PFSK-1 (cell line): ENCODE measurements around the gene AUTS2.

Experiments
- FOXP2 ChIP-seq: optimal IDR thresholded peaks from 2 replicates; pipeline ENCODE3; 2011; ENCODE audit warnings: borderline replicate concordance, control low read depth, inconsistent platforms; ENCODE audit not compliant: insufficient read depth; ENCODE audit errors: extremely low read length, extremely low read depth
- POLR2AphosphoS5 ChIP-seq: IDR thresholded peaks from 2 replicates; pipeline ENCODE4 v1.6.1; 2012; ENCODE audit warnings: low read depth, mild to moderate bottlenecking, control low read depth, low read length, moderate library complexity
- REST ChIP-seq, 2 experiments: IDR thresholded peaks; 2 replicates each; pipeline versions ENCODE4 v1.6.1 to v1.8.0; 2011 to 2012; ENCODE audit warnings: low read depth in 2 of 2, low read length in 2 of 2, control low read depth in 1 of 2, inconsistent platforms in 1 of 2, mild to moderate bottlenecking in 1 of 2, moderate library complexity in 1 of 2; ENCODE audit not compliant: insufficient read depth in 1 of 2
- SIN3A ChIP-seq: IDR thresholded peaks from 2 replicates; pipeline ENCODE4 v1.6.1; 2012; ENCODE audit warnings: mild to moderate bottlenecking, low read length, moderate library complexity, borderline replicate concordance; ENCODE audit not compliant: insufficient read depth
- TAF1 ChIP-seq: IDR thresholded peaks from 2 replicates; pipeline ENCODE4 v1.6.1; 2012; ENCODE audit warnings: low read length, control low read depth, borderline replicate concordance; ENCODE audit not compliant: insufficient read depth

AUTS2 gene

GRCh38 chr7:69742237-69742636 lies 144.0 kb downstream of the AUTS2 start:
- no peak for TF ChIP-seq SIN3A
- no peak for TF ChIP-seq TAF1
- TF ChIP-seq FOXP2, result no peak
- no peak for TF ChIP-seq REST (IDR thresholded peaks at IDR 0.05; ENCODE audit: insufficient read depth in 1 of 2, low read depth in 2 of 2, low read length in 2 of 2)
- TF ChIP-seq POLR2AphosphoS5, result no peak

GRCh38 chr7:69743436-69743835 lies 145.2 kb downstream of the AUTS2 start:
- no peak for TF ChIP-seq TAF1

GRCh38 chr7:69744026-69744425 lies 145.8 kb downstream of the AUTS2 start:
- TF ChIP-seq FOXP2 (no peak), TAF1 (no peak), POLR2AphosphoS5 (no peak), REST (IDR thresholded peaks at IDR 0.05; ENCODE audit: insufficient read depth in 1 of 2, low read depth in 2 of 2, low read length in 2 of 2) (no peak), SIN3A (no peak)

DNA sequence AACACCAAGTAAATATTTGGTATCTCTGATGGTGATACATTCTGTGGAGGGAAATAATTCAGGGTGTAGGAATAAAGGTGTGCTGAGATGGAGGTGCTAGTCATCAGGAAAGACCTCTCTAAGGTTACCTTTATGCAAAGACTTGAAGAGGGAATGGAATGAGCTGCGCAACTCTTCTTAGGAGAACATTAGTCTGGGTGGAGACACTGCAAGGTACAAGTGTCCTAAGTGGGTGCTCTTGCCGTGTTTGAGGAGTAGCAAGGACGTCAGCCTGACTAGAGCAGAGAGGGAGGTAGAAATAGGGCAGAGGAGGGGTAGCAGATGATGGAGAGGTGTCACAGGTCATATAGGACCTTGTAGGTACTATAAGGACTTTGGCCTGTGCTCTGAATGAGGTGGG lies 148.1 kb downstream of the AUTS2 start:
- no peak for TF ChIP-seq SIN3A
- TF ChIP-seq FOXP2, result no peak
- TF ChIP-seq REST (IDR thresholded peaks at IDR 0.05; ENCODE audit: insufficient read depth in 1 of 2, low read depth in 2 of 2, low read length in 2 of 2), result no peak
- TF ChIP-seq TAF1, result no peak
- TF ChIP-seq POLR2AphosphoS5, result no peak

GRCh38 chr7:69747144-69747543 lies 148.9 kb downstream of the AUTS2 start:
- TF ChIP-seq REST (IDR thresholded peaks at IDR 0.05; ENCODE audit: insufficient read depth in 1 of 2, low read depth in 2 of 2, low read length in 2 of 2), result no peak
- no peak for TF ChIP-seq FOXP2
- no peak for TF ChIP-seq POLR2AphosphoS5
- TF ChIP-seq SIN3A, result no peak
- TF ChIP-seq TAF1, result no peak
